CD4-positive, alpha-beta T cell (primary cell): ENCODE results near the gene PIGX. TPM values are rescaled to one million over a fixed set of nuclear protein-coding genes. Genes with fewer than 3 reads are reported as not detected.
"Not testable (repeated sequence)": the region's sequence is repeated elsewhere in the genome, so short reads cannot be mapped to it uniquely, and the experiment has no call there.

Source experiments
- ATAC-seq: fragments of 200-7000 bp; cut with Tn5 transposase; one replicate; pipeline ENCODE4 v1.10.0; 2022; ENCODE audit warnings: mild to moderate bottlenecking; ENCODE audit not compliant: poor library complexity
- CTCF ChIA-PET: fragments of 350-600 bp; sonication (Branson Sonifier 250); formaldehyde crosslinking; loops from one replicate; lab custom pipeline; 2021; ENCODE audit warnings: antibody characterized with exemption, inconsistent platforms; lab: Charles Lee
- POLR2A ChIA-PET: fragments of 350-600 bp; sonication (Branson Sonifier 250); formaldehyde crosslinking; loops from one replicate; lab custom pipeline; 2021; ENCODE audit warnings: antibody characterized with exemption, inconsistent platforms; lab: Charles Lee
- DNase-seq, 14 experiments: peaks; one replicate each; pipeline ENCODE4 v3.0.0-alpha.2; 2013 to 2020; ENCODE audit warnings: mixed read lengths in 2 of 14
- H3K27ac ChIP-seq, 2 donors: one replicate each; pipeline versions ENCODE4 v1.5.1 to v1.7.0; 2013; ENCODE audit warnings: low read length in 2 of 2, low read depth in 1 of 2, mild to moderate bottlenecking in 1 of 2
- H3K27me3 ChIP-seq, 2 experiments: 1 replicate in 1 of 2; 2 replicates in 1 of 2; pipeline versions ENCODE4 v1.6.1 to v1.7.0; 2013; ENCODE audit warnings: low read length in 2 of 2, control low read depth in 1 of 2, mild to moderate bottlenecking in 1 of 2, moderate library complexity in 1 of 2; ENCODE audit not compliant: insufficient read depth in 2 of 2, control insufficient read depth in 1 of 2
- H3K36me3 ChIP-seq: one replicate; pipeline ENCODE4 v1.6.1; 2013; ENCODE audit warnings: low read length, control low read depth; ENCODE audit not compliant: insufficient read depth
- H3K4me1 ChIP-seq: one replicate; pipeline ENCODE4 v1.6.1; 2013; ENCODE audit warnings: low read length, control low read depth; ENCODE audit not compliant: insufficient read depth
- H3K4me3 ChIP-seq: one replicate; pipeline ENCODE4 v1.5.1; 2013; ENCODE audit warnings: mild to moderate bottlenecking, low read length, moderate library complexity
- H3K9me3 ChIP-seq, 2 experiments: 1 replicate in 1 of 2; 2 replicates in 1 of 2; pipeline versions ENCODE4 v1.6.1 to v1.7.0; 2013; ENCODE audit warnings: low read length in 2 of 2, mild to moderate bottlenecking in 2 of 2, control low read depth in 1 of 2, moderate library complexity in 1 of 2; ENCODE audit not compliant: control insufficient read depth in 1 of 2, insufficient read depth in 1 of 2
- H3K27ac Mint-ChIP-seq: one replicate; pipeline ENCODE4 v1.8.0; 2020; ENCODE audit warnings: mixed read lengths
- H3K27me3 Mint-ChIP-seq: one replicate; pipeline ENCODE4 v1.8.0; 2021; ENCODE audit warnings: mixed read lengths
- H3K36me3 Mint-ChIP-seq: one replicate; pipeline ENCODE4 v1.8.0; 2021; ENCODE audit warnings: low read depth, mixed read lengths
- H3K4me1 Mint-ChIP-seq: one replicate; pipeline ENCODE4 v1.8.0; 2021; ENCODE audit warnings: low read depth, mixed read lengths
- H3K4me3 Mint-ChIP-seq: one replicate; pipeline ENCODE4 v1.8.0; 2020; ENCODE audit warnings: mild to moderate bottlenecking, mixed read lengths
- H3K9me3 Mint-ChIP-seq: one replicate; pipeline ENCODE4 v1.8.0; 2020; ENCODE audit warnings: mixed read lengths
- intact Hi-C, 2 experiments: fragments of 100-400 bp; cut with DNase I in 1 of 2; cut with micrococcal nuclease in 1 of 2; formaldehyde crosslinking; loops; one replicate each; pipeline versions ENCODE4 v1.15.1 to v1.9.0; 2023 to 2025; cut with DNase I, micrococcal nuclease
- total RNA-seq, 174 experiments: library from RNA in 2 of 174; stranded (reverse) in 2 of 174; gene quantifications; one replicate each; pipeline ENCODE4 v1.2.3 and lab custom pipeline; 2021 to 2026
- TF ChIP-seq, protein P1 (sequence below): fragments of 200-600 bp; IDR thresholded peaks from one replicate; pipeline ENCODE4 v1.8.0; 2022; ENCODE audit warnings: antibody characterized with exemption, mild to moderate bottlenecking

The PIGX gene
- total RNA-seq, 2 experiments from 2014 or later: 13.3 to 13.9 TPM

DNA sequence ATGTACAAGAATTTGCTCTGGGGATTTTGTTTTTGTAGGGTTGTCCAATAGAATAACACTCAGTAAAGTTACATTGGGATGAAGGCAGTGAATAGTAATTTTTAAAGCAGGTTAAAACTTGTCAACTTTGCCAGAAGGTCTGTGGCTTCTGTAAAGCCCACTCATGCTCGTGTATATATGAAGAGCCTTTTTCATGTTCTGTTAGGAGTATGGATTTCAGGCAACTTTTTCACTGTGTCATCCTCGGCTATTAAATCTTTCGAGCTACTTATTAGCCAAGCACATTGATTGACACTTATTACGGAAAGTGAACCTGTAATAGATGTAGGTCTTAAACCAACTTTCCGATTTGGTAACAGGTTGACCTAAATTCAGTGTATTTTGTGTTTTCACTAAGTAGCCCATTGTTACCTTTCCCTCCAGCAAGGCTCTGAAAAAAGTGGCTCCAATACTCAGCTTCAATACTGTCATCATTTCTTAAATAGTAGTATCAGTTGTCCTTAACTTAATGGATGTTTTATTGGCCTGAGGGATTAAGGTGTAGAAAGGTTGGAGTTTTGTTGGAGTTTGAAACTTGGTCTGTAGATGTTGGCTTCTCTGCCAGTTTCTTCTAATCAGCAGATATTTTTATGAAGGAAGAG, 29.2 kb downstream of the PIGX start:
- H3K27me3 Mint-ChIP-seq: no peaks in the 10 kb centered on the region
- H3K4me3 ChIP-seq: peak overlapping the region; percentile 96
- peak overlapping the region; percentile 95 for H3K27ac Mint-ChIP-seq
- peak overlapping the region; percentile 98 for H3K4me3 Mint-ChIP-seq
- H3K9me3 ChIP-seq: no peaks in the 10 kb centered on the region
- H3K36me3 Mint-ChIP-seq: peaks cover 25% of the 10 kb centered on the region
- ChIA-PET CTCF (interaction anchor here (1.0 kb wide), 1 partner anchor 24 kb away, joined by 3 read pairs; no protein-coding TSS in a partner anchor), POLR2A (interaction anchor here (0.7 to 2.7 kb wide), 14 partner anchors 10 to 309 kb away, joined by 3 to 57 read pairs (median 6); partner anchors contain the start of genes CEP19, FBXO45, NCBP2 and PIGX)
- no peak for DNase-seq
- H3K36me3 ChIP-seq: no peaks in the 10 kb centered on the region
- ATAC-seq: peak; percentile 0
- TF ChIP-seq, protein P1, sequence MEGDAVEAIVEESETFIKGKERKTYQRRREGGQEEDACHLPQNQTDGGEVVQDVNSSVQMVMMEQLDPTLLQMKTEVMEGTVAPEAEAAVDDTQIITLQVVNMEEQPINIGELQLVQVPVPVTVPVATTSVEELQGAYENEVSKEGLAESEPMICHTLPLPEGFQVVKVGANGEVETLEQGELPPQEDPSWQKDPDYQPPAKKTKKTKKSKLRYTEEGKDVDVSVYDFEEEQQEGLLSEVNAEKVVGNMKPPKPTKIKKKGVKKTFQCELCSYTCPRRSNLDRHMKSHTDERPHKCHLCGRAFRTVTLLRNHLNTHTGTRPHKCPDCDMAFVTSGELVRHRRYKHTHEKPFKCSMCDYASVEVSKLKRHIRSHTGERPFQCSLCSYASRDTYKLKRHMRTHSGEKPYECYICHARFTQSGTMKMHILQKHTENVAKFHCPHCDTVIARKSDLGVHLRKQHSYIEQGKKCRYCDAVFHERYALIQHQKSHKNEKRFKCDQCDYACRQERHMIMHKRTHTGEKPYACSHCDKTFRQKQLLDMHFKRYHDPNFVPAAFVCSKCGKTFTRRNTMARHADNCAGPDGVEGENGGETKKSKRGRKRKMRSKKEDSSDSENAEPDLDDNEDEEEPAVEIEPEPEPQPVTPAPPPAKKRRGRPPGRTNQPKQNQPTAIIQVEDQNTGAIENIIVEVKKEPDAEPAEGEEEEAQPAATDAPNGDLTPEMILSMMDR: no peak
- peaks cover 28% of the 10 kb centered on the region for H3K4me1 ChIP-seq
- peak overlapping the region; percentile 86 to 95 for H3K27ac ChIP-seq
- intact Hi-C loops: loop anchor here in 1 of 2 experiments (2.0 kb wide), 1 partner anchor 61 kb away; no protein-coding TSS in a partner anchor
- no peaks in the 10 kb centered on the region for H3K9me3 Mint-ChIP-seq
- H3K27me3 ChIP-seq: no peaks in the 10 kb centered on the region
- H3K4me1 Mint-ChIP-seq: peaks cover 48% of the 10 kb centered on the region

DNA sequence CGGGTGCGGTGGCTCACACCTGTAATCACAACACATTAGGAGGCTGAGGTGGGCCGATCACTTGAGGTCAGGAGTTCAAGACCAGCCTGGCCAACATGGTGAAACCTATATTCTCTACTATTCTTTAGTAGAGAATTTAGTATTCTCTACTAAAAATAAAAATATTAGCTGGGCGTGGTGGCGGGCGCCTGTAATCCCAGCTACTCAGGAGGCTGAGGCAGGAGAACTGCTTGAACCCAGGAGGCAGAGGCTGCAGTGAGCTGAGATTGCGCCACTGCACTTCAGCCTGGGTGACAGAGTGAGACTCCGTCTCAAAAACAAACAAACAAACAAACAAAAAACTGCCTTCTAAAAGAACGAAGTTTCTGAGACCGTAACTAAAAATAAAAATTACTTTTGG, 31.4 kb downstream of the PIGX start:
- H3K27me3 Mint-ChIP-seq, DNase-seq, H3K27ac ChIP-seq, H3K36me3 ChIP-seq, H3K4me3 Mint-ChIP-seq, CTCF ChIA-PET, intact Hi-C loops, H3K27me3 ChIP-seq, H3K9me3 ChIP-seq, POLR2A ChIA-PET, H3K9me3 Mint-ChIP-seq, H3K4me3 ChIP-seq, ATAC-seq: not testable (repeated sequence)
- H3K36me3 Mint-ChIP-seq: peaks cover 46% of the 10 kb centered on the region
- peak overlapping the region; percentile 70 for H3K27ac Mint-ChIP-seq
- H3K4me1 ChIP-seq: peaks cover 34% of the 10 kb centered on the region
- peaks cover 64% of the 10 kb centered on the region for H3K4me1 Mint-ChIP-seq

DNA sequence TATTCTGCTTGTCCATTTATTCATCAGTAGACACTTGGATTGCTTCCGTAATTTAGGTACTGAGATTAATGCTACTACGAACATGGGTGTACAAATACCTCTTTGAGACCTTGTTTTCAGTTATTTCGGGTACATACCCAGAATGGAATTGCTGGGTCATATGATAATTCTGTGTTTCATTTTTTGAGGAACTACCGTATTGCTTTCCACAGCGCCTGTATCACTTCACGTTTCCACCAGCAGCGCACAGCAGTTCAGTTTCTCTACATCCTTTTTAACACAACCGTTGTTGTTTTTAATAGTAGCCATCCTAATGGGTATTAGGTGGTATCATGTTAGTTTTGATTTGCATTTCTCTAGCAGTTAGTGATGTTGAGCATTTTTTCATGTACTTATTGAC, 36.9 kb downstream of the PIGX start:
- H3K27me3 ChIP-seq: no peaks in the 10 kb centered on the region
- Mint-ChIP-seq H3K27ac (no peak overlapping the region), H3K9me3 (no peaks in the 10 kb centered on the region), H3K36me3 (peaks cover 79% of the 10 kb centered on the region), H3K27me3 (no peaks in the 10 kb centered on the region), H3K4me1 (peaks cover 66% of the 10 kb centered on the region), H3K4me3 (no peak overlapping the region)
- peaks cover 23% of the 10 kb centered on the region for H3K4me1 ChIP-seq
- intact Hi-C loops: no loop called here
- ChIA-PET CTCF (interaction anchor here (0.6 to 1.2 kb wide), 2 partner anchors 41 to 123 kb away, joined by 3 read pairs; no protein-coding TSS in a partner anchor), POLR2A (interaction anchor here (1.4 kb wide), 1 partner anchor 9 kb away, joined by 3 read pairs; no protein-coding TSS in a partner anchor)
- ATAC-seq (no peak), DNase-seq (no peak)
- no peak overlapping the region for H3K27ac ChIP-seq
- H3K4me3 ChIP-seq: no peak overlapping the region
- no peaks in the 10 kb centered on the region for H3K9me3 ChIP-seq
- TF ChIP-seq, protein P1: no peak
- peaks cover 17% of the 10 kb centered on the region for H3K36me3 ChIP-seq
